ENCODE results near the gene RAP1GAP. TPM values are rescaled to one million over a fixed set of nuclear protein-coding genes. Genes with fewer than 3 reads are reported as not detected.

Gene RAP1GAP
- total RNA-seq, 1 experiment from 2014 or later: 13.4 TPM

- H3K9me3 ChIP-seq (ENCODE audit: control insufficient read depth in 1 of 2, insufficient read depth in 1 of 2, low read depth in 1 of 2, low read length in 2 of 2): no peaks in the 10 kb centered on the region
- H3K4me2 ChIP-seq (ENCODE audit: low read length): peak overlapping the region; percentile 80; the same call in 1 of the 2 replicates
- DNase-seq (ENCODE audit: low read depth, low spot score): no peak
- BruUV-seq (replicated peaks): no TSS peak
- no peaks in the 10 kb centered on the region for H3K36me3 ChIP-seq (ENCODE audit: control insufficient read depth in 1 of 2, insufficient read depth in 2 of 2, low read length in 2 of 2)
- ChIA-PET POLR2A (no interaction called here), RAD21 (ENCODE audit: low non-redundant PET in 1 of 2, low total read pairs in 2 of 2, uncharacterized antibody in 2 of 2, unreplicated experiment in 2 of 2) (no interaction called here), CTCF (no interaction called here)
- no peak for TF ChIP-seq CBX3 (IDR thresholded peaks at IDR 0.05; ENCODE audit: low read depth)
- TF ChIP-seq ATF3 (IDR thresholded peaks at IDR 0.05): no peak
- no peak for TF ChIP-seq ZBTB33 (IDR thresholded peaks at IDR 0.05; ENCODE audit: extremely low read depth, insufficient replicate concordance, low read length)
- no peak for TF ChIP-seq EGR1 (IDR thresholded peaks at IDR 0.05; ENCODE audit: low read depth)
- TF ChIP-seq POLR2A (IDR thresholded peaks at IDR 0.05; ENCODE audit: borderline replicate concordance, extremely low read depth, insufficient read depth, insufficient read length): no peak
- TF ChIP-seq MAX (IDR thresholded peaks at IDR 0.05): no peak
- no peak for TF ChIP-seq ELF1 (IDR thresholded peaks at IDR 0.05; ENCODE audit: borderline replicate concordance, low read depth)
- TF ChIP-seq RAD21 (IDR thresholded peaks at IDR 0.05; ENCODE audit: low read depth): no peak
- TF ChIP-seq SIN3A (IDR thresholded peaks at IDR 0.05; ENCODE audit: low read depth): no peak
- ATAC-seq: no peak
- no peaks in the 10 kb centered on the region for H3K27me3 ChIP-seq (ENCODE audit: insufficient read depth, low read length)
- H4K20me1 ChIP-seq (ENCODE audit: insufficient read depth): no peaks in the 10 kb centered on the region
- H3K9me2 ChIP-seq (ENCODE audit: insufficient read depth): no peaks in the 10 kb centered on the region
- no peak overlapping the region for H3K4me3 ChIP-seq (replicated peaks in 1 of 2; ENCODE audit: low read depth in 1 of 2, low read length in 2 of 2)
- H3K79me2 ChIP-seq (ENCODE audit: insufficient read depth, low read length): no peaks in the 10 kb centered on the region
- no peak overlapping the region for H2AFZ ChIP-seq (ENCODE audit: low read depth, low read length, poor library complexity, severe bottlenecking)
- intact Hi-C loops (cut with micrococcal nuclease): no loop called here
- H3K9ac ChIP-seq (ENCODE audit: low read length): no peak overlapping the region
- H3K27ac ChIP-seq (ENCODE audit: low read depth, low read length): no peak overlapping the region
- H3K4me1 ChIP-seq (ENCODE audit: control insufficient read depth in 1 of 2, insufficient read depth in 2 of 2, low read length in 2 of 2): peaks cover 9 to 21% of the 10 kb centered on the region in 2 experiments; a peak in 3 of 4 replicates
Observed at GRCh38 chr1:21621051-21621450, 48.1 kb downstream of the RAP1GAP start.

GRCh38 chr1:21620496-21620895 is 48.7 kb downstream of the RAP1GAP start:
- H4K20me1 ChIP-seq (ENCODE audit: insufficient read depth): no peaks in the 10 kb centered on the region
- H3K4me1 ChIP-seq (ENCODE audit: control insufficient read depth in 1 of 2, insufficient read depth in 2 of 2, low read length in 2 of 2): peaks cover 9 to 21% of the 10 kb centered on the region in 2 experiments; a peak in 3 of 4 replicates
- DNase-seq (ENCODE audit: low read depth, low spot score) (no peak), ATAC-seq (no peak)
- H3K27ac ChIP-seq (ENCODE audit: low read depth, low read length): no peak overlapping the region
- intact Hi-C loops (cut with micrococcal nuclease): no loop called here
- H3K27me3 ChIP-seq (ENCODE audit: insufficient read depth, low read length): no peaks in the 10 kb centered on the region
- no peaks in the 10 kb centered on the region for H3K36me3 ChIP-seq (ENCODE audit: control insufficient read depth in 1 of 2, insufficient read depth in 2 of 2, low read length in 2 of 2)
- ChIA-PET RAD21 (ENCODE audit: low non-redundant PET in 1 of 2, low total read pairs in 2 of 2, uncharacterized antibody in 2 of 2, unreplicated experiment in 2 of 2) (no interaction called here), CTCF (no interaction called here), POLR2A (no interaction called here)
- TF ChIP-seq SIN3A (IDR thresholded peaks at IDR 0.05; ENCODE audit: low read depth) (no peak), YY1 (IDR thresholded peaks at IDR 0.05; ENCODE audit: extremely low read depth, insufficient replicate concordance, low read depth, low read length) (no peak)
- H3K9ac ChIP-seq (ENCODE audit: low read length): no peak overlapping the region
- no peak overlapping the region for H3K4me3 ChIP-seq (replicated peaks in 1 of 2; ENCODE audit: low read depth in 1 of 2, low read length in 2 of 2)
- no peaks in the 10 kb centered on the region for H3K9me3 ChIP-seq (ENCODE audit: control insufficient read depth in 1 of 2, insufficient read depth in 1 of 2, low read depth in 1 of 2, low read length in 2 of 2)
- BruUV-seq (replicated peaks): TSS peak; percentile 26
- no peak overlapping the region for H3K4me2 ChIP-seq (ENCODE audit: low read length)
- H2AFZ ChIP-seq (ENCODE audit: low read depth, low read length, poor library complexity, severe bottlenecking): no peak overlapping the region
- no peaks in the 10 kb centered on the region for H3K79me2 ChIP-seq (ENCODE audit: insufficient read depth, low read length)
- no peaks in the 10 kb centered on the region for H3K9me2 ChIP-seq (ENCODE audit: insufficient read depth)

All from HCT116 (cell line).